ENCODE results near the gene TOP2A.

The TOP2A gene

DNA sequence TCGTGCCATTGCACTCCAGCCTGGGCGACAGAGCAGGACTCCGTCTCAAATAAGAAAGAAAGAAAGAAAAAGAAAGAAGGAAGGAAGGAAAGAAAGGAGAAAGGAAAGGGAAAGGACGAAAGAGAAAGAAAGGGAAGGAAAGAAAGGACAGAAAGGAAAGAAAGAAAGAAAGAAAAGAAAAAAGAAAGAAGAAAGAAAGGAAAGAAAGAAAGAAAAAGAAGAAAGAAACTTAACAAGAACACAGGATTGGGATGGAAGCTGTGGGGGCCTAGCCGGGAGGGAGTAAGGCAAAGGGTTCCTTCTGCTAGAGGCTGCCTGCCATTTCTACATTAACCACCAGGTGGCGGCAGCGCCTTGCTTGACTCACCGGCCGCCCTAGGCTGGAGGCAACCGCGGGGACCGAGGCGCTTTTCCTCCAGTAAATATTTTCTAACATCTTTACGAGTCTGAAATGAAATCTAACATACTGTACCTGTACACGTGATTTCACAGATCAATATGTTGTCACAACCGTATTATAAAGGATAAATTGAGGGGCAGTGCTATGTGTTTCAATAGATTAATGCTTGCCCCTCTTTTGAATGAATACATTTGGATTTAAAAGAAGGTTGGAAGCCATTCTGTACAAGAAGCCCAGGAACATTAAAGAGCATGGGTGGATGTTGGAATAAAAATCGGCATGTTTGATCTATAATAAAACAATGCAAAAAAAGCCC lies 59.2 kb downstream of the TOP2A start:
- 29% methylated on average over 10 of the region's 17 CpGs for WGBS
- H4K8ac ChIP-seq (ENCODE audit: low read length), result no peak overlapping the region
- no peaks in the 10 kb centered on the region for H3K27me3 ChIP-seq (ENCODE audit: control insufficient read depth in 1 of 2, insufficient read depth in 1 of 2, low read length in 2 of 2)
- DNase-seq, result peak; percentile 85
- no peaks in the 10 kb centered on the region for H3K79me1 ChIP-seq (replicated peaks; ENCODE audit: low read length, poor library complexity, severe bottlenecking)
- no peak overlapping the region for H3K18ac ChIP-seq (ENCODE audit: low read depth in 1 of 2, low read length in 2 of 2)
- H3K4me1 ChIP-seq (ENCODE audit: control insufficient read depth, insufficient read depth, low read depth, low read length), result peaks cover 17% of the 10 kb centered on the region
- no peak overlapping the region for H2AFZ ChIP-seq (ENCODE audit: low read depth, low read length)
- no peak overlapping the region for H3K27ac ChIP-seq (ENCODE audit: low read length, poor library complexity, severe bottlenecking)
- no peak overlapping the region for H3K23ac ChIP-seq (ENCODE audit: low read length in 2 of 2)
- H3K4ac ChIP-seq (ENCODE audit: low read depth in 1 of 2, low read length in 2 of 2), result no peak overlapping the region
- no peak overlapping the region for H2BK15ac ChIP-seq (ENCODE audit: low read depth, poor library complexity, severe bottlenecking)
- no peak overlapping the region for H2AK5ac ChIP-seq (ENCODE audit: low read length, severe bottlenecking)
- no peaks in the 10 kb centered on the region for H3K9me3 ChIP-seq (ENCODE audit: control insufficient read depth, low read length)
- no peak overlapping the region for H2BK5ac ChIP-seq (ENCODE audit: low read depth, low read length, poor library complexity, severe bottlenecking)
- peaks cover 25 to 41% of the 10 kb centered on the region in 2 experiments for H3K36me3 ChIP-seq (ENCODE audit: control insufficient read depth in 1 of 2, insufficient read depth in 2 of 2, low read depth in 1 of 2, low read length in 2 of 2)
- H3K4me2 ChIP-seq (ENCODE audit: low read length, poor library complexity, severe bottlenecking), result no peak overlapping the region
- no peak overlapping the region for H2BK12ac ChIP-seq (ENCODE audit: low read length in 2 of 2)
- H3K14ac ChIP-seq (ENCODE audit: low read length in 2 of 2), result no peak overlapping the region
- peak overlapping the region in 1 of 2 experiments; percentile 60 for H3K4me3 ChIP-seq (ENCODE audit: insufficient read depth in 1 of 2, low read depth in 1 of 2, low read length in 2 of 2)
- no peak overlapping the region for H4K91ac ChIP-seq (ENCODE audit: low read length)
- H3K9ac ChIP-seq (ENCODE audit: low read length), result peak overlapping the region; percentile 94
- no peak overlapping the region for H2BK120ac ChIP-seq (ENCODE audit: low read depth, low read length)

DNA sequence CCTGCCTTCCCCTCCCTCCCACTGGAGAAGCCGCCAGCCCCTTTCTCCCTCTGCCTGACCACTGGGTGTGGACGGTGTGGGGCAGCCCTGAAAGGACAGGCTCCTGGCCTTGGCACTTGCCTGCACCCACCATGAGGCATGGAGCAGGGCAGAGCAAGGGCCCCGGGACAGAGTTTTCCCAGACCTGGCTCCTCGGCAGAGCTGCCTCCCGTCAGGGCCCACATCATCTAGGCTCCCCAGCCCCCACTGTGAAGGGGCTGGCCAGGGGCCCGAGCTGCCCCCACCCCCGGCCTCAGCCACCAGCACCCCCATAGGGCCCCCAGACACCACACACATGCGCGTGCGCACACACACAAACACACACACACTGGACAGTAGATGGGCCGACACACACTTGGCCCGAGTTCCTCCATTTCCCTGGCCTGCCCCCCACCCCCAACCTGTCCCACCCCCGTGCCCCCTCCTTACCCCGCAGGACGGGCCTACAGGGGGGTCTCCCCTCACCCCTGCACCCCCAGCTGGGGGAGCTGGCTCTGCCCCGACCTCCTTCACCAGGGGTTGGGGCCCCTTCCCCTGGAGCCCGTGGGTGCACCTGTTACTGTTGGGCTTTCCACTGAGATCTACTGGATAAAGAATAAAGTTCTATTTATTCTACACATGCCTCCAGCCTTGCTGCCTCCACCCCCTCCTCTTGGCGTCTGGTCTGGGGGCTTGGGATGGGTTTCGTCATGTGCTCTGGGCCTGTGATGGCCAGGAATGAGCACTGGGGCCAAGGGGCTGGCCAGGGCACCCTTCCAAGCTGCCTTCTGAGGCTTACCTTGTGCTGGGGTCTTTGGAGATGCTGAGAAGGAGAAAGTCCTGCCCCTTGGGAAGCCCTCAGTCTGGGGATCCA lies 60.5 kb downstream of the TOP2A start:
- Histone ChIP-seq H3K79me1 (replicated peaks; ENCODE audit: low read length, poor library complexity, severe bottlenecking) (peaks cover 3% of the 10 kb centered on the region), H2BK120ac (ENCODE audit: low read depth, low read length) (no peak overlapping the region), H2AFZ (ENCODE audit: low read depth, low read length) (no peak overlapping the region), H3K27ac (ENCODE audit: low read length, poor library complexity, severe bottlenecking) (no peak overlapping the region), H4K8ac (ENCODE audit: low read length) (peak overlapping the region; percentile 29), H4K91ac (ENCODE audit: low read length) (no peak overlapping the region), H3K4me1 (ENCODE audit: control insufficient read depth, insufficient read depth, low read depth, low read length) (peaks cover 6% of the 10 kb centered on the region), H3K9me3 (ENCODE audit: control insufficient read depth, low read length) (no peaks in the 10 kb centered on the region), H3K23ac (ENCODE audit: low read length in 2 of 2) (no peak overlapping the region), H3K14ac (ENCODE audit: low read length in 2 of 2) (no peak overlapping the region), H2AK5ac (ENCODE audit: low read length, severe bottlenecking) (no peak overlapping the region), H2BK15ac (ENCODE audit: low read depth, poor library complexity, severe bottlenecking) (no peak overlapping the region), H2BK5ac (ENCODE audit: low read depth, low read length, poor library complexity, severe bottlenecking) (no peak overlapping the region), H3K4ac (ENCODE audit: low read depth in 1 of 2, low read length in 2 of 2) (no peak overlapping the region), H3K18ac (ENCODE audit: low read depth in 1 of 2, low read length in 2 of 2) (no peak overlapping the region), H2BK12ac (ENCODE audit: low read length in 2 of 2) (no peak overlapping the region), H3K4me3 (ENCODE audit: insufficient read depth in 1 of 2, low read depth in 1 of 2, low read length in 2 of 2) (no peak overlapping the region), H3K36me3 (ENCODE audit: control insufficient read depth in 1 of 2, insufficient read depth in 2 of 2, low read depth in 1 of 2, low read length in 2 of 2) (peaks cover 38 to 51% of the 10 kb centered on the region in 2 experiments), H3K9ac (ENCODE audit: low read length) (no peak overlapping the region), H3K27me3 (ENCODE audit: control insufficient read depth in 1 of 2, insufficient read depth in 1 of 2, low read length in 2 of 2) (no peaks in the 10 kb centered on the region), H3K4me2 (ENCODE audit: low read length, poor library complexity, severe bottlenecking) (no peak overlapping the region)
- no peak for DNase-seq
- WGBS, result 89% methylated on average over 14 of the region's 19 CpGs

DNA sequence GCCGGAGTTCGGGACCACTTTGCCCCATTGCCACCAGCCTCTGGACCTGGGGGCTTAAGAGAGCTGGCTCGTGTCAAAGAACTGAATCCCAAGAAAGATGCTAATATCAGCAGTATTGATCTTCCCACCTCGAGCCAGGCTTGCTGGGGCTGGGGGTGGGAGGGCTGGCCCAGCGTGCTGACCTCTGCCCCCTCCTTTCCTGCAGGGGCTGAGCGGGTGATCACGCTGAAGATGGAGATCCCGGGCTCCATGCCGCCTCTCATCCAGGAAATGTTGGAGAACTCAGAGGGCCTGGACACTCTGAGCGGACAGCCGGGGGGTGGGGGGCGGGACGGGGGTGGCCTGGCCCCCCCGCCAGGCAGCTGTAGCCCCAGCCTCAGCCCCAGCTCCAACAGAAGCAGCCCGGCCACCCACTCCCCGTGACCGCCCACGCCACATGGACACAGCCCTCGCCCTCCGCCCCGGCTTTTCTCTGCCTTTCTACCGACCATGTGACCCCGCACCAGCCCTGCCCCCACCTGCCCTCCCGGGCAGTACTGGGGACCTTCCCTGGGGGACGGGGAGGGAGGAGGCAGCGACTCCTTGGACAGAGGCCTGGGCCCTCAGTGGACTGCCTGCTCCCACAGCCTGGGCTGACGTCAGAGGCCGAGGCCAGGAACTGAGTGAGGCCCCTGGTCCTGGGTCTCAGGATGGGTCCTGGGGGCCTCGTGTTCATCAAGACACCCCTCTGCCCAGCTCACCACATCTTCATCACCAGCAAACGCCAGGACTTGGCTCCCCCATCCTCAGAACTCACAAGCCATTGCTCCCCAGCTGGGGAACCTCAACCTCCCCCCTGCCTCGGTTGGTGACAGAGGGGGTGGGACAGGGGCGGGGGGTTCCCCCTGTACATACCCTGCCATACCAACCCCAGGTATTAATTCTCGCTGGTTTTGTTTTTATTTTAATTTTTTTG lies 61.6 kb downstream of the TOP2A start:
- Histone ChIP-seq H3K27ac (ENCODE audit: low read length, poor library complexity, severe bottlenecking) (no peak overlapping the region), H2AK5ac (ENCODE audit: low read length, severe bottlenecking) (no peak overlapping the region), H4K8ac (ENCODE audit: low read length) (no peak overlapping the region), H3K79me1 (replicated peaks; ENCODE audit: low read length, poor library complexity, severe bottlenecking) (peaks cover 9% of the 10 kb centered on the region), H2BK12ac (ENCODE audit: low read length in 2 of 2) (no peak overlapping the region), H3K23ac (ENCODE audit: low read length in 2 of 2) (no peak overlapping the region), H3K9ac (ENCODE audit: low read length) (no peak overlapping the region), H2BK15ac (ENCODE audit: low read depth, poor library complexity, severe bottlenecking) (no peak overlapping the region), H3K14ac (ENCODE audit: low read length in 2 of 2) (no peak overlapping the region), H2BK5ac (ENCODE audit: low read depth, low read length, poor library complexity, severe bottlenecking) (no peak overlapping the region), H2BK120ac (ENCODE audit: low read depth, low read length) (no peak overlapping the region), H2AFZ (ENCODE audit: low read depth, low read length) (no peak overlapping the region), H3K4me1 (ENCODE audit: control insufficient read depth, insufficient read depth, low read depth, low read length) (peaks cover 4% of the 10 kb centered on the region), H3K9me3 (ENCODE audit: control insufficient read depth, low read length) (no peaks in the 10 kb centered on the region), H4K91ac (ENCODE audit: low read length) (no peak overlapping the region), H3K27me3 (ENCODE audit: control insufficient read depth in 1 of 2, insufficient read depth in 1 of 2, low read length in 2 of 2) (no peaks in the 10 kb centered on the region), H3K4me3 (ENCODE audit: insufficient read depth in 1 of 2, low read depth in 1 of 2, low read length in 2 of 2) (no peak overlapping the region), H3K36me3 (ENCODE audit: control insufficient read depth in 1 of 2, insufficient read depth in 2 of 2, low read depth in 1 of 2, low read length in 2 of 2) (peaks cover 48 to 62% of the 10 kb centered on the region in 2 experiments), H3K4ac (ENCODE audit: low read depth in 1 of 2, low read length in 2 of 2) (no peak overlapping the region), H3K4me2 (ENCODE audit: low read length, poor library complexity, severe bottlenecking) (no peak overlapping the region), H3K18ac (ENCODE audit: low read depth in 1 of 2, low read length in 2 of 2) (no peak overlapping the region)
- WGBS, result 80% methylated on average over 27 of the region's 33 CpGs
- DNase-seq, result no peak
